Umbilical cord (tissue), 2 donors: ENCODE results near the gene GATA3. TPM values are rescaled to one million over a fixed set of nuclear protein-coding genes. Genes with fewer than 3 reads are reported as not detected.
A peak's percentile ranks its signal among the peaks of the same experiment; 100 is the strongest.

Experiments
- DNase-seq: peaks from one replicate; pipeline ENCODE4 v3.0.0-alpha.2; 2015; ENCODE audit warnings: low spot score
- total RNA-seq: library from RNA; depleted of rRNA; stranded (reverse); fragments of >200 nt; gene quantifications from one replicate; pipeline ENCODE4 v1.2.3, GENCODE V29; 2014; ENCODE audit warnings: low replicate concordance; ENCODE audit not compliant: insufficient read depth

The GATA3 gene
- total RNA-seq, 1 donor from 2014 or later = 1.9 TPM

DNA sequence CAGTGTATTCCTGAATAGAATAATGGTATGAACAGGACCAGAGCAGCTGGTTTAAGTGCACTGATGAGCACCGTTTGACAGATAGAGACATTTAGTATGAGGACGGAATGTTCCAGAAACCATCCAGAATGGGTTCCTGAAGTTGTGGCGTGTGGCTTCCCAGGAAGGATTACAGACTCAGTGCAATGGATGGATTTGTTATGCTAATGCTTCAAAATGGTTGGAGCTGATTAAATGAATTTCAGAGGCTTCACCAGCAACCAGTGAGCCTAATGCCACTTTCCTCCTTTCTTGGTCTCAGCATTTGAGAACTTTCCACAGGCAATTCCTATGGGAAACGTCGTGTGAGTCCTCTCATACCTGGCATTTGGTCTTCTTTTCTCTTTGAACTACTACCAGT is 9.9 kb downstream of the GATA3 start:
- no peak for DNase-seq

DNA sequence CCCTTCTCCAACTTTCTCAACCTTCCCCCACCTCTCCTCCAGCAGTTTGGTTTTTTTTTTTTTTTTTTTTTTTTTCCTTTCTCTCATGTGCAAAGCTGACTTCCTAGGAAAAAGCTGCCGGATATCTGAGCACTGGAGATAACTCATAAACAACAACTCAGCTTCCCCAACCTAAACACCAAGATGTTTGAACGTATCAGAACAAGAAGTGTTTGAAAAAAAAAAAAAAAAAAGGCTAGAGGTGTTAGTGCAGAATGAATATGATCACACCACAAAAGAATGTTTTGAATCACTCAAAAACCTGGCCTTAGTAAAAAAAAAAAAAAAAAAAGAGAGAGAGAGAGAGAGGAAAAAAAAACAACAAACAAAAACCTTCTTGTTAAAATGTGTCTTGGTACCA is 11.2 kb downstream of the GATA3 start:
- DNase-seq = no peak

DNA sequence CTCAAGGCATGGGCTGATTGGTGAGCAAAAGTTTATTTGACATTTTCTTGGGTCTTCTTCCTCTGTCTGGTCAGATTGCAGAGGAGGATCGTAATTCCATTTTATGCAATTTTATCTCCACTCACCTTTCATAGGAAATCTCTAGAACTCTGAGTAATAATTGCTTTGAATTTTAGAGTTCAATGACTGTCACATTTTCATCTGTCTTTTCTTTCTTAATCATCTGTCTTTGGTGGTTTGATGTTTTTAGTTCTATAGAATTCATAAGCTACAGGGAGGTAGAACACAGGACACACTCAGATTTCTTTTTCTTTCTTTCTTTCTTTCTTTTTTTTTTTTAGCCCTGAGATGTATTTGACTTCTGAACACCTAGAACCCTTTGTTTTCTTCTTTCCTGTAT is 11.6 kb downstream of the GATA3 start:
- no peak for DNase-seq

DNA sequence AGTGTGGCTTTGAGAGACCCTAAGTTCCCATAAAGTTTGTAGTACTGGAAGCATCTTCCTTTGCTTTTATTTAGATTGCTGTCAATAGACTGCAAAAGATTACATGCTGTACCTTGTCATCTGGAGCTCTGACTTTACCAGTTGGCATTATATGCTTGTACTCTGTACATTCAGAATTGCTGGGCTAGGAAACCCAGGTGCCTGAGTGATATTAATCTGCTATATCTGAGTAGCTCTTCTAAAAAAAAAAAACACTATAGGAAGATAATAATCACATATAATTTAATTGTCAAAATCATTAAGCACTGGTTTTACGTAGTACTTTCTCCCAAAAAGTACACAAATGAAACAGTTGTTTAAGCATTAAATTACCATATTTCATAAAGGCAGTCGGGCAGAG is 12.3 kb downstream of the GATA3 start:
- no peak for DNase-seq

DNA sequence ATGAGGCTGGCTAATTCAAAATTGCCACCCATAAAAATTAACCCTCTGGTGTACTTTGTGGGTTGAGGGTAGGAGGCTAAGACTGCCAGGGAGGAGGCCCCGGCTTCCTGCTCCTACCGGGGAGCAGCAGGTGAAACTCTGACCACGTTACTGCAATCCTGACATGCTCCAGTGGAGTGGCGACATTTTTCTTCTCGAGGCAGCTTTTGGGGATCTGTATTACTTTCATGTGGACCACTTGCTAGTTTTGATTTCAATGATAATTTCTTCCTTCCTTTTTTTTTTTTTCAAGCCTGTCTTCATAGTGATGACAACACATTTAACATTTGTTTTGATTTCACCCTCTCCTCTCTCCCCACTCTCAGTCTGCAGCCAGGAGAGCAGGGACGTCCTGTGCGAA is 14.6 kb downstream of the GATA3 start:
- DNase-seq = no peak

DNA sequence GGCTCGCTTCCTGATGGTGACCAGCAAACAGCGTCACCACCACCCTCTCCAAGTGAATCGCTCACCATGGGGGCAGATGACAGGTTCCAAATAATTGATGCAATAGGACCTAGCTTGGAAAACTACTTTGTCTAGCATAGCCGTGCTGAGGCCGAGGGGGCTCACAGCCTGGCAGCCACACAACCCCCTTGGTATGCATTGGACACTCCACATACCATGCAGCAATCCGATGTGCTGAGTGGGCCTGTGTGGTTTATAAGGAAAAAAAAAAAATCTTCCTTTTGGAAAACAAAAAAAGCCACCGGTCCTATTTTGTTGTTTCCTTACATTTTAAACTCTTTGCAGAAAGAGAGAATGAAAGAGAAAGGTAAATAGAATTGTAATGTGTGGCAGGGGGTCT is 15.1 kb downstream of the GATA3 start:
- no peak for DNase-seq

DNA sequence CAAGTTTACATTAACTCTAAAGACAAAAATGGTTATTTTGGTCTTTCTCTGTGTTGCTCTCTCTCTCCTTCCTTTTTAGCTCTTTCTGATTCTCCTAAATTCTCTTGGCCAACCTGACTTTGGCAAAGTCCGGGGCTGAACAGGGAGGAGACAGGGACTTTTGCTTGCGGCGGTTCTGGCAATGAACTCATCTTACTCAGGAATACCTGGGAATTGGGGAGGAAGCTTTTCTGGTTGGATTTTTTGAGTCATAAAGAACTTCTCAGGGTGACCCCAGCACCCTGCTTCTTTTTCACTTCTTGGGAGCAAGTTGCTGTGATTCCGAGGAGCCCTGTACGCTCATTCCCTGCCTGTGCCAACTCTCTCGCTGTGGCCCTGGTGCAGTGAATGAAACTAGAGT is 16.0 kb downstream of the GATA3 start:
- DNase-seq = no peak

DNA sequence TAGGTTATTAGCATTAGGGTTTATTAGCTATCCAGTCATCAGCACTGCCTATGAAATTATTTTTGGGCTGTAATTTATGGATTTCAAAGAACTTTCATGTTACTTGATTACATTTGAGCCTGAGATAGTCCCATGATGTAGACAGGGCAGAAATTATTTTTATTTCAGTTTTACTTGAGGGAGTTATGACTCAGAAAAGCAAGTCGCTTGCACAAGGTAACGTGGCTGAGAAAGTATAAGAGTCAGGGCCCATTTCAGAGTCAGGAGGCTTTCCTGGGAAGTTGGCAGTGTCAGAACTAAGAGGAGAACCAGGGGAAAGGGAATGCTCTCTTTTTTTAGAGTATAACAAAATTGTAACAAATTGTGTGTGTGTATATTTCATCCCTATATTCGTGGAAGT is 16.5 kb downstream of the GATA3 start:
- DNase-seq = no peak

DNA sequence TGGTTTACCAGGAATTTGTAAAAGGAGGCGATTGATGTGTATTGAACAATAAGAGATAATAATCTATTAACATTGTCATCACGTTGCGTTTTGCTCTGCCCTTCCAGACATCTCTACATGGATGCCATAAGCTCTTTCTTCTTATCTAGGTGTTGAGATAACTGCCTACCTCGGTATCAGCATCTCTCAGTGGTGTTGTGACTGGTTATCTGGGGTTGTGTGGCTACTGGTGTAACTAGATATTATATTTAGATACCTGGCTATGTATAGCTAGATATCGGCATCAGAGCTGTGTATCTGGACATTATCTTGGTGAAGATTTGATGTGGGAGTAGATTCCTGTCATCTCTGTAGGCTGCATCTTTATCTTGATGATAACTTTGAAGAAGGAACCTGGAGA is 17.2 kb downstream of the GATA3 start:
- DNase-seq = no peak

DNA sequence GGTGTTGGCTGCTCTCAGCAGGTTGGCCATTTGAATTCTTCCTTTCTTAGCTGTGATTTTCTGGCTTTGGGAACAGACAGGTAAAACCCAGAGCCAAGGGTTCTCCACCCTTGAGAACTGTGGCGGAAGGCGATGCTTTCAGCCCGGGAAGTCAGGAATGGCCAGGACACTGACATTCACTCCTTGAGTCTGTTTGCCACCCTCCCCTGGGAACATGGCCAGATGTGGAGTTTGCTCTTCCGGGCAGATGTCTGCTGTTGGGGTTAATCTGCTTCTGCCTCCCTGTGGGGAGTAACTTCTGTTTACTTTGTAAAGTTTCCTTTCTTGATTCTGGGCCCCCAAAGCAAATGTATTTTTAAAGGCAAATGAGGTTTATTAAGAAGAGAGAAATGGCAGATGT is 17.7 kb downstream of the GATA3 start:
- no peak for DNase-seq

DNA sequence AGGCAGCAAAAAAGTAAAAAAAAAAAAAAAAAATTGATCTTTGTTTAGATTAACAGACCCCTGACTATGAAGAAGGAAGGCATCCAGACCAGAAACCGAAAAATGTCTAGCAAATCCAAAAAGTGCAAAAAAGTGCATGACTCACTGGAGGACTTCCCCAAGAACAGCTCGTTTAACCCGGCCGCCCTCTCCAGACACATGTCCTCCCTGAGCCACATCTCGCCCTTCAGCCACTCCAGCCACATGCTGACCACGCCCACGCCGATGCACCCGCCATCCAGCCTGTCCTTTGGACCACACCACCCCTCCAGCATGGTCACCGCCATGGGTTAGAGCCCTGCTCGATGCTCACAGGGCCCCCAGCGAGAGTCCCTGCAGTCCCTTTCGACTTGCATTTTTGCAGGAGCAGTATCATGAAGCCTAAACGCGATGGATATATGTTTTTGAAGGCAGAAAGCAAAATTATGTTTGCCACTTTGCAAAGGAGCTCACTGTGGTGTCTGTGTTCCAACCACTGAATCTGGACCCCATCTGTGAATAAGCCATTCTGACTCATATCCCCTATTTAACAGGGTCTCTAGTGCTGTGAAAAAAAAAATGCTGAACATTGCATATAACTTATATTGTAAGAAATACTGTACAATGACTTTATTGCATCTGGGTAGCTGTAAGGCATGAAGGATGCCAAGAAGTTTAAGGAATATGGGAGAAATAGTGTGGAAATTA is 19.4 kb downstream of the GATA3 start:
- DNase-seq = no peak

DNA sequence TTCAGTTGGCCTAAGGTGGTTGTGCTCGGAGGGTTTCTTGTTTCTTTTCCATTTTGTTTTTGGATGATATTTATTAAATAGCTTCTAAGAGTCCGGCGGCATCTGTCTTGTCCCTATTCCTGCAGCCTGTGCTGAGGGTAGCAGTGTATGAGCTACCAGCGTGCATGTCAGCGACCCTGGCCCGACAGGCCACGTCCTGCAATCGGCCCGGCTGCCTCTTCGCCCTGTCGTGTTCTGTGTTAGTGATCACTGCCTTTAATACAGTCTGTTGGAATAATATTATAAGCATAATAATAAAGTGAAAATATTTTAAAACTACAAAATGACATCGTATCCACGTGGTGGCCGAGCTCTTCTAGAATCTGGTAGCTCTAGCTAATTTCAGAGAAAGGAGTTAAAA is 20.4 kb downstream of the GATA3 start:
- no peak for DNase-seq

DNA sequence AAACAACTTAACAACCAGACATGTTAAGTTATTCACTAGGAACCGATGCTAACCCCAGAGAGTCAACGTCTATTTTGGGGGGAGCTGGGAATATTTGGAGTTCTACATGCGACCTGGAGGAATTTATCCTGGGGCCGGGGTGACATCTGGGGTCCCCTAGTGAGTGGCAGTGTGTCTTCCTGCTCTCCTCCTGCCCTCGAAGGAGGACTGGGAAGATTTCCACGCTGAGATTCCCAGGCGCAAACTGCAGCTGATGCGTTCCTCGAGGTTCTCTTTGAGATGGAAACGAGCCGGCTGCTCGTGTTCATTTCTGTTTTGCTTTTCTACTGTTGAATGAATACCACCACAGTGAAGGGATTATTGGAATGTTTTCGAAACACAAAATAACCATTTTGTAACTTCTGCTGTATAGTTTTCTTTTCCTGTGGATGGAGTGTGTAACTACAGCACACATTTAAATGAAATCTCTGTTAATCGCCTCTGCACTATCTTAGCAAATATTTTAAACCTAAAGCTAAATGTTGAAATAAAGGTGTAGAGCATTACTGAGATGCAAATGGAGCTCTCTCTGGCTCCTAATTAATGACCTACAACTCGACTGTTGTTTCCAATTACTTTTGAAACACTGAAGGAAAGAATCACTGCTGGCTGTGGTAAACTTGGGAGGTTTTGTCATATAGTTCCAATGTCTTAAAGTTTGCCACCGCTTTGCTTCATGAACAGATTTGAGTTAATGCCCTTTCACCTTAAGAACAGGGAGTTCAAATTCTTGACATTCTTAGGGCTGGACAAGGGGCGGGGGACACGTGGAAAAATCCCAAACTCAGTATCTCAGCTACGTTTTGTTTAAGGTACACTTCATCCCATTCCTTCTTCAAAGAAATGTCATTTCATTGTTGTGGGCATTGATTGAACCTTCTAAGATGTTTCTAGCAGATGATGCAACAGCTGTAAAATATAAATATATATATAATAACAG is 21.1 kb downstream of the GATA3 start:
- no peak for DNase-seq

DNA sequence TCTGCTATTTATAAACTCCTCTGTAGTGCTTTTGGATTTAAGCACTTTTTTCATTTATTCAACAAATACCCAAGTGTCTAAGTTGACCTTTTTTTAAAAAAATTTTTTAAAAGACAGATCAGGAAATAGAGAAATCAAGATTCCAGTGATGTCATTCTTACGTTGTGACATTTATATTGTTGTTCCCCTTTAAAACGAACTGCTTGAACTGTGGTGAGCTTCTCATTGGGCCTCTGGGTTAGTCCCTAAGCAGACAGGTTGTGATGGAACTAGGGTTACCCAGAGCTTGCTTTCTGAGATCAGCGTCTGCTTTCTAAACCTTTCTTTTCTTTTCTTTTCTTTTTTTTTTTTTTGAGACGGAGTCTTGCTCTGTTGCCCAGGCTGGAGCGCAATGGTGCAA is 22.4 kb downstream of the GATA3 start:
- no peak for DNase-seq

DNA sequence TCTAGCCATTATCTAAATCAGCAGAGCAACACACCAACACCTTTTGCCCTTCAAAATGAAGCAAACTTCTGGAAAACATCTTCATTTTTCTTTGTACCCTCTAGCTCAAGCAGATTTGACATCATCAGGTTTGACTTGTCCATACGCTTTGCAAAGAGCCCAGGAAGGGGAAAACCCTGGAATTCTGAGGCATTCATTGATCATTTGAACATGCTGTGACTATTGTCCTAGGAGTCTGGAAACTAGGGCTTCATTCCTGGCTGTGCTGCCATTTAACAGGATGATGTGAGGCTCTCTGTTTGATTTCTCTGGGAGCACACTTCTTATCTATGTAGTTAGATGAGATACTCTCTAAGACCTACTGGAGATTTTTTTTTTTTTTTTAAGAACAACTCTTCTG is 23.5 kb downstream of the GATA3 start:
- no peak for DNase-seq

DNA sequence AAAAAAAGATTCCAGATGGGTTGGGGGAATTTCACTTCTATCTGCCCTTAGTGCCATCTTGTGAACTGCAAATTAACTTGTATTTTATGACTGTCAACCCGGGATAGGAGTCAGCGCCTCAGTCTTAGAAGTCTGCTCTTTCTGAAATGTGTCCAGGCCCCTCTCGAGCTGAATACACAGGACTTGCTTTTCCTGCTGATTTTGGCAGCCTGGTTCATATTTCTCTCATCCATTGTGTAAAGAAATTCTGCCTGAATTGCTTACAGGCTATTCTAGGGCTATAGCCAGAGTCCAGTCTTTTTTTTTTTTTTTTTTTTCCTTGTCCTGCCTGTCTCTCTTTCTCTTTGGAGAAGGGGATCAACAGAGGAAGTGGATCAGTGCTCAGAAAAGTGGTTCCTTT is 24.6 kb downstream of the GATA3 start:
- DNase-seq = no peak

DNA sequence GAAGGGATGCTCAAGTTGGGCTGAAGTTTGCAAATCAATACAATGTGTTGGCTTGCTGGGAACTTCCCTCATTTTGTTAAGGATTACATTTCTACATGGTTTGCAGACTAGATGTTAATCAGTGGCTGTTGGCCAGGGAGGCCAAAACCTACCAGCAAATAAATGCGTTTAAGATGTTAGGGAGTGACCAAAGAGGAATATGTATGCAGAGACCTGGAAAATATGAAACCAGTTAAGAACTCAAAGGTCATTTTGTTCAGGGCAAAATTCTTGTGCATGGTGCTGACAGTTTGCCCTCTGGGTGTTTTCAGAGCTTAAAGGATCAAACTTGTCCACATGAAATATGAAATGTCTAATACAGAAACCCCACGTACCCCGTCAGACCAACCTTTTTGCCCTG is 30.3 kb downstream of the GATA3 start:
- peak; percentile 32 for DNase-seq

DNA sequence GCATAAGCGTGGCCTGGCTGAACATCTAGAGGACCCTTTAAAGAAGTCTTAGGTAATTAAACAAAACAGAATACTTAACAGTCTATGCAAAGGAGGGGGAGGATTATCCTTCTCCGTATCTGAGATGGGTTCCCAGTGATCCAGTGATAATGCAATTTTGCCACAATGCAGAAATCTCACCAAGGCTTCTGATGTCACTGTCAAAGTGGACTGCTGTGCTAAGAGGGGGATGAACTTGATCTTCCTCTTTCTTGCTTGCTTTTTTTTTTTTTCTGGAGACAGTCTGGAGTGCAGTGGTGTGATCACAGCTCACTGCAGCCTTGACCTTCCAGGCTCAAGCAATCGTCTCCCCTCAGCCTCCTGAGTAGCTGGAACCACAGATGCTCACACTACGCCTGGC is 30.8 kb downstream of the GATA3 start:
- no peak for DNase-seq

DNA sequence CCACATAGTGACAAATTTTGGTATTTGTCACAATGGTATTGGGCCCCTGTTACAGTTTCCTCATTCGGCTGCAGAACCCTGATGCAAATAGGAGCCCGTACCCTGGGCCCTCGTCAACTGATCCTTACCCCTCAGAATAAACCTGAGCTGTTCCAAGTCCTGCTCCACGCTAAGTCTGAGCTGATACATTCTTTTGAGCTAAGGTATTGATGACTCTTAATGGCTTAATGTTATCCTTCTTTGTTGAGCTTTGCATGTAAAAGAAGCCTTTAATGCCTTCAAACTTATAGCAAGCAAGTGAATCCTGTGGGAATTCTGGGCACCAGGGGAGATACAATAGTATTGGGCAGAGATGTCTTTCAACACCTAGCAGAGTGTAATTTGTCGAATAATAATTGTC is 31.8 kb downstream of the GATA3 start:
- DNase-seq = no peak

DNA sequence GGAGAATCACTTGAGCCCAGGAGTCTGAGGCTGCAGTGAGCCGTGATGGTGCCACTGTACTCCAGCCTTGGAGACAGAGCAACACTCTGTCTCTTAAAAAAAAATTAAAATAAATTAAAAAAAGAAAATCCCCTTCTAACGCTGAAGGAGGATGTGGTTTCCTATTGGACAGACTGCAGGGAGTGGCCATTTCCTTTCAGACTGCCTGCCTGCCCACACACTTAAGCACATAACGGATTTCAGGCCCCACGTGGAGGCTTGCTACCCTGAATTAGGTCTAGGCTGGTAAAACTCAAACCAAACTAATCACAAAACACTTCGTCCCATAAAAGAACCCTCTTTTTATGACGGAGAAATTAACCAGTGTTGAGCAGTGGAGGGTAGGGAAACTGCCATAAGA is 34.0 kb downstream of the GATA3 start:
- DNase-seq = no peak

DNA sequence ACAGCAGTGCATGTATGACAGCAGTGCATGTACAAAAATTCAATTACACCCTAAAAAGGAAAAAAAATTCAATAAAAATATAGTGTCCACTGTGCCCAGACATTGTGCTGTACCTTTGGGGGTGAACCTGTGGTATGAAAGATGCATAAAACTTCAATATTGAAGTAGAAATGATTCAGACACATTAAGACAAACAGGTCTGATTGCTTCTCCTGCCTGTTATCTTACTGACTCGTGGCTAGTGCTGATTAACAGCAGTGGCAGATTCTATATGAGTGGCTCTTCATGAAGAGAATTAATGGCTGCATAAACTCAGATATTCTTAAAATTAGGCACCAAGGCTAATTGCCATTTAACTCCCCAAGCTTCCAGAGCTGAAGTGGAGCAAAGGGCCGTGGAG is 37.9 kb downstream of the GATA3 start:
- DNase-seq = no peak

DNA sequence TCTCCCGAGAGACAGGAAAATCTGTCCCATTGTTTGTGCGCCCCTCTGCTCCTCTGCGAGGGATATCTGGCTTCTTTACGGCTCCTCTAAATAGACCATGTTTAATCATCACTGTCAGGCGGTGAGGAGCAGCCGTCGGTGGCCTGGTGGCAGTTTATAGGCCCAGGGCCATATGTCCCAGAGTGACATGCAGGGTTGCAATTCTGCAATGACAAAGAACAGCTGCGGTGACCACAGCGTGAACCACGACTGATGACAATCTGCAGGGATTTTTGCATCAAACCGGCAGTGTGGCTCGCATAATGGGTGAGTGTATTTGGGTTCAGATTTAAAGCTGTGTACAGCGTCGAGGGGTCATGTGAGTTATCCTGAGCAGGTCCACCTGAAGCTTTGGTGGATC is 41.5 kb downstream of the GATA3 start:
- no peak for DNase-seq

DNA sequence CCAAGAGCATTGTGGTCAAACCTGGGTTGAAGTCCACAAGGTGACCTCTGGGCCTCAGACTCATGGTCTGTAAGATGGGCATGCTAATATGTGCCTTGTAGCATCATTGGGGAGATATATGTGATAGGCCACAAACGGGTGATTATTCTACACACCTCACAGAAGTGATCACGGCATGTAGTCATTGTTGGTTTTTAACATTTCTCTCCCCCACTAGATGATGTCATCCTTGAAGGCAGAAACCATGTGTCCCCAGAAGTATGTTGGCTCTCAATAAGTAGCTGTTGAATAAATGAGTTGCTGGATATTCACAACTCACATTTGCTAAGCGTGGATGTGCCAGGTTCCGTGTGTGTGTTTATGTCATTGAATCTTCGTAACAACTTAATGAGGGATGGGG is 42.4 kb downstream of the GATA3 start:
- no peak for DNase-seq
